GM21825 (cell line): Measurements from ENCODE around the gene ZDHHC7.
"Not testable (repeated sequence)": the region's sequence is repeated elsewhere in the genome, so short reads cannot be mapped to it uniquely, and the experiment has no call there.

Source experiments
- ATAC-seq: cut with Tn5 transposase; IDR thresholded peaks from one replicate; pipeline ENCODE4 v1.9.1; 2021; ENCODE audit warnings: mild to moderate bottlenecking, moderate library complexity; ENCODE audit not compliant: unreplicated experiment

Gene ZDHHC7

GRCh38 chr16:85010931-85011845, at the start of gene ZDHHC7:
Gene ZDHHC7 (minus strand): TSS chr16:85011535. CDS start chr16:84990618, 20,917 bp downstream.
- peak; percentile 87 for ATAC-seq

- no peak for ATAC-seq
These were observed 47.6 kb upstream of the ZDHHC7 start for GRCh38 chr16:85058909-85059308.

GRCh38 chr16:85057948-85058347, 46.6 kb upstream of the ZDHHC7 start:
- ATAC-seq, result no peak

GRCh38 chr16:85057212-85057889, 46.0 kb upstream of the ZDHHC7 start:
- ATAC-seq, result no peak

- no peak for ATAC-seq
These were observed 44.9 kb upstream of the ZDHHC7 start for GRCh38 chr16:85056211-85056748.

GRCh38 chr16:85055493-85056210, 44.3 kb upstream of the ZDHHC7 start:
- peak; percentile 85 for ATAC-seq

- no peak for ATAC-seq
These were observed 43.7 kb upstream of the ZDHHC7 start for GRCh38 chr16:85054948-85055492.

GRCh38 chr16:85054321-85054720, 43.0 kb upstream of the ZDHHC7 start:
- not testable (repeated sequence) for ATAC-seq

- ATAC-seq, result no peak
These were observed 41.2 kb upstream of the ZDHHC7 start for GRCh38 chr16:85052536-85052935.

- no peak for ATAC-seq
These were observed 40.3 kb upstream of the ZDHHC7 start for GRCh38 chr16:85051683-85052082.

GRCh38 chr16:85051067-85051581, 39.8 kb upstream of the ZDHHC7 start:
- ATAC-seq, result no peak

- ATAC-seq, result no peak
These were observed 38.5 kb upstream of the ZDHHC7 start for GRCh38 chr16:85049706-85050305.

GRCh38 chr16:85048921-85049562, 37.7 kb upstream of the ZDHHC7 start:
- no peak for ATAC-seq

GRCh38 chr16:85047867-85048455, 36.6 kb upstream of the ZDHHC7 start:
- no peak for ATAC-seq

- ATAC-seq, result no peak
These were observed 35.9 kb upstream of the ZDHHC7 start for GRCh38 chr16:85046931-85047866.

- ATAC-seq, result no peak
These were observed 35.2 kb upstream of the ZDHHC7 start for GRCh38 chr16:85046472-85046916.

- ATAC-seq, result no peak
These were observed 34.5 kb upstream of the ZDHHC7 start for GRCh38 chr16:85045641-85046471.
